HG03108 (cell line): ENCODE measurements around the gene STPG3.

Source experiments
- ATAC-seq: cut with Tn5 transposase; IDR thresholded peaks from one replicate; pipeline ENCODE4 v1.9.1; 2021; ENCODE audit warnings: moderate library complexity; ENCODE audit not compliant: unreplicated experiment

The STPG3 gene

GRCh38 chr9:137221506-137222111, 29.5 kb upstream of the STPG3 start:
- ATAC-seq = no peak

DNA sequence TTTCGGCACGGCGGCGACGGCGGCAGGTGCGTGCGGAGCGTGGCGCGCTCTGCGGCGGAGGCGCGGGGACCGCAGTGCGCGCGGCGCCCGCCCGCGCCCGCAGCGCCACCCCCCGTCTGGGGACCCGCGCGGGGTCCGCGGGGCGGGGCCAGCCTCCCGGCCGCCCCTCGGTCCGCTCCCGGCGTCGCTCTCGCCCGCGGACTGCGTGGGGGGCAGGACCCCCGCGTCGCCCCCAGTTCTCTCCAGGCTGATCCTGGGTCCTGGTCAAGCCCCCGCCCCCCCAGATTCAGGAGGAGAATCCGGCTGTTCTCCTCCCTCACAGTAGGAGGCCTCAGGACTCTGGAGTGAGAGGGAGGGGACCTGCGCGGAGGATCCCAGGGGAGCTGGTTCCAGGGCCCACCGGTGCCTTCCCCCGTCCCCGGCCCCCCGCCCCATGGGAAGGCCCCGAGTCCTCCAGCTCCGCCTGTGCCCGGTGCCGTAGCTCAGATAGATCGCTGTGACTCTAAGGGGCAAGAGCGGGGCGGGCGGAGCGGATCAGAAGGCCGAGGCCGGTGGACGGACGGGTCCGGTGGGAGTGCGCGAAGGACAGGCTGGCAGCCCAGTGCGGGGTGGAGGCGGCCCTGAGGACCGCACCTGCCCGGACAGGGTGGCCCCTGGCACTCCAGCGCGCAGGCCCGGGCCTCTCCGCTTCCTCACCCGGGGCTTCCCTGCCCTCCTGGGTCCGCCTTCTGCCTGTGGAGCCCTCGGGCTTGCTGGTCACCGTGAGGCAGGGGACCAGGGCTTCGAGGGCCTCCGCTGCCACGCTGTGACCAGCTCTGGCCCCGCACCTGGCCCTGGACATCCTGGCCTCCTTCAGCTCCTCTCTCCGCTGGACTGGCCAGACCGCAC, 28.7 kb upstream of the STPG3 start, which contains the start of gene RNF208:
Gene RNF208, minus strand, starts transcription at position 51 of the 888 bp plus-strand sequence. CDS start 1,028 bp downstream, outside the sequence.
- peak; percentile 4 for ATAC-seq

DNA sequence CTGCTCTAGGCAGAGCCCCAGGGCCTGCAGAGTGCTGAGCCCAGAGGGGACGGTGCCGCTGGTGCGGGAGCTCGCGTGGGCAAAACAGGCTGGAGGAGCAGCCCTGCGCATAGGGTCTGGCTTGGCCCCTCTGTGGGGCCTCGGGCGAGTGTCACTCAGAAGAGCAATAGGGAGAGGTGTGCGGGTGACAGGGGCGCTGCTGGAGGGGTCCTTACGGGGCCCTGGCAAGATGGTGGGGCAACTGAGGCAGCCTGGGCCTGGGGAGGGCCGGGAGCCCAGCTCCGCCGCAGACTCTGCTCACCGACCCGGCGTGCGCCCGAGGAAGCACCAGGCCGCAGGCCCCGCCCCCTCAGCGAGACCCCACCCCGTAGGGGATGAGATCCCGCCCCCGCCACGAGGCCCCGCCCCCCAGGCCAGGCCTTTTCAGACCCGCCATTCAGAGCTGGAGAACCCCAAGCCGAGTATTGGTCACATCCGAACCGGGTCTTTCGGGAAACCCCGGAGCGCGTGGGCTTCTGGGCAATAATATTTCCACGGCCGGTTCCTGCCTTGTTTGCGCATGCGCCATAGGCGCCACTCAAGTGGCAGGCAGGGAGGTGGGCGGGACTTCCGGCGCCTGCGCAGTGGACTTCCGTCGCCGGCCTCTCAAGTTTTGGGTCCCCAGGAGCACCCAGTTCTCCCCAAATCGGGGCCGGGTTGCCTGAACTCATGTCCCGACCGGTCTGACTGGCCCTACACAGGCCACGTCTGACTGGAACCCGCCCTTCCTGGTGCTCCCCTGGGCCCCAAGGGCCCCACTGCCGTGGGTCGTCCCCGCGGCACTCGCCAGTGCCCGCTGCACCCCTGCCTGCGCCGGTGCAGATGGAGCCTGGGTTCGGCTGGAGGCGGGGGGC, 27.8 kb upstream of the STPG3 start:
- peak; percentile 76 for ATAC-seq

GRCh38 chr9:137224830-137225694, 26.0 kb upstream of the STPG3 start, which contains the start of gene CYSRT1:
CYSRT1 (plus strand) TSS chr9:137225174; CDS start chr9:137225622, 448 bp downstream.
- no peak for ATAC-seq

DNA sequence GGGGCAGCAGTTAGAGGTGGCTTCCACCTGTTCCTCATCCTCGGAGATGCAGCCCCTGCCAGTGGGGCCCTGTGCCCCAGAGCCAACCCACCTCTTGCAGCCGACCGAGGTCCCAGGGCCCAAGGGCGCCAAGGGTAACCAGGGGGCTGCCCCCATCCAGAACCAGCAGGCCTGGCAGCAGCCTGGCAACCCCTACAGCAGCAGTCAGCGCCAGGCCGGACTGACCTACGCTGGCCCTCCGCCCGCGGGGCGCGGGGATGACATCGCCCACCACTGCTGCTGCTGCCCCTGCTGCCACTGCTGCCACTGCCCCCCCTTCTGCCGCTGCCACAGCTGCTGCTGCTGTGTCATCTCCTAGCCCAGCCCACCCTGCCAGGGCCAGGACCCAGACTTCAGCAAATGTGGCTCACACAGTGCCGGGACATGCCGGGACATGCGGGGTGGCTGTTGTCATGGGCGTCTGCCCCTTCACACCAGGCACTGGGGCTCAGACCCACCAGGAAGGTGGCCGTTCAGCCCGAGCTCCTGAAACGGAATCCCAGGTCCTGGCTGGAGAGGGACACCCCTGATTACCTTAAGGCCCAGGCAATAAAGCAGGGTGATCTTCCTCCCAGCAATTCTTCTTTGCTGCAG, 25.3 kb upstream of the STPG3 start:
- no peak for ATAC-seq

GRCh38 chr9:137226338-137227053, 24.6 kb upstream of the STPG3 start:
- ATAC-seq = no peak

DNA sequence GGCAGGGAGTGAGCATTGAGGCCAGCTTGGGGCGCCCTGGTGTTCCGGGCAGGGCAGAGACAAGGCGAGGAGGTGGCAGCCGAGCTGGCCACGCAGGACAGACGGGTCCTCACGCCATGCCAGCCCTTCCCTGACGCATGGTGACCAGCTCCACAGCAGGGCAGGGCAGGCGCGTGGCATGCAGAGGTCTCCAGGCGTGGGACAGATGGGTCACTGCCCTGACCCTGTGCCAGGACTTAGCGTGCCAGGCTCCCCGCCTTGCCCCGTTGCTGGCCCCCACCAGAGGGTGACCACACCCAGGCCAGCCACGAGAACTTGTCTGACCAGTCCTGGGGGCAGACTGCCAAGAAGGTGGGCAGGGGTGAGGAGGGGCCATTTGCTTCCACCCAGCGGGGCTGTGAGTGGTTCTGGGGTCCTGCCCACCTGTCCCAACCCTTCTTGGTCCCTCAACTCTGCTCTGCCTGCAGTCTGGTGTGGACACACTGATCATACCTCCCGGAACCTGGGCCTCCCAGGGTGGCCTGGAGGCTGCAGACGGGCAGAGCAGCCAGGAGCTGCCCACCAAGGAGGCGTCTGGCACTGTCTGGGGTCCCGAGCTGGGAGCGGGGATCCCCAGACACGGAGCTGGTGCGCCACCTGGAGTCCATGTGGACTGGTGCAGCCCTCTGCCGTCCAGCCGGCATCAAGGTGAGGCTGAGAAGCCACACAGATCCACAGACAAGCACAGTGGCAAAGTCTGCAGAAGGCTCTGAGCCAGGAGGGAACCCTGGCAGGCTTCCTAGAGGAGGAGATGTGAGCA, 23.8 kb upstream of the STPG3 start, which contains the start of gene RNF224:
Gene RNF224, plus strand, starts transcription at position 449 of the 799 bp plus-strand sequence. CDS start 834 bp downstream, outside the sequence.
- no peak for ATAC-seq

DNA sequence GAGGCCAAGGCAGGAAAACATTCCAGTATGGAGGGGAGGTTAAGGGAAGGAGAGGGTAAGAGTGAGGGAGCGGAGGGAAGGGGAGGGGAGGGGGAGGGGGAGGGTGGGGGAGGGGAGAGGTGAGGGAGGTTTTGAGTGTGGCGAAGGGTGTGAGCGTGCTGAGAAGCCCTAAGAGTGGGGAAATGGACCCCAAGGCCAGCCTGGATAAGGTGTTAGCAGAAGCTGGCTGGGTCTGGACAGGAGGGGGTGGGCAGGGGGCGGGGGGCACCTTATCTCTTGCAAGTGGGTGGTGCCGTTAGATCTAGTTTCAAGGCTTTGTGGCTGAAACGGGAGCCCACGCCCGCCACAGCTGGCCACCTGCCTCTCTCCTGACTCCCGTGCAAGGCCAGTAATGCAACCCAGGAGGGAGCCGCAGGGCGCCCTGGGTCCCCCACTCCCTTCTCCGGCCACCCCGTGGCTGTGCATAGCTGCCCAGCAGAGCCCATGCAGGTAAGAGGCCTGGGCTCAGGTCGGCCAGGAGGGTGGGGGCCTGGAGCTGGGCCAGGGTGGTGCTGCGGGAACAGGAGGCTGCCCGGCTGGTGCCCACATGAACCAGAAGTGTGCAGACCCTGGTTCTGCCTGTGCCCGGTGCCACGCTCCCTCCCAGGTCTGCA, 23.1 kb upstream of the STPG3 start:
- no peak for ATAC-seq

GRCh38 chr9:137228506-137228967, 22.5 kb upstream of the STPG3 start:
- no peak for ATAC-seq

DNA sequence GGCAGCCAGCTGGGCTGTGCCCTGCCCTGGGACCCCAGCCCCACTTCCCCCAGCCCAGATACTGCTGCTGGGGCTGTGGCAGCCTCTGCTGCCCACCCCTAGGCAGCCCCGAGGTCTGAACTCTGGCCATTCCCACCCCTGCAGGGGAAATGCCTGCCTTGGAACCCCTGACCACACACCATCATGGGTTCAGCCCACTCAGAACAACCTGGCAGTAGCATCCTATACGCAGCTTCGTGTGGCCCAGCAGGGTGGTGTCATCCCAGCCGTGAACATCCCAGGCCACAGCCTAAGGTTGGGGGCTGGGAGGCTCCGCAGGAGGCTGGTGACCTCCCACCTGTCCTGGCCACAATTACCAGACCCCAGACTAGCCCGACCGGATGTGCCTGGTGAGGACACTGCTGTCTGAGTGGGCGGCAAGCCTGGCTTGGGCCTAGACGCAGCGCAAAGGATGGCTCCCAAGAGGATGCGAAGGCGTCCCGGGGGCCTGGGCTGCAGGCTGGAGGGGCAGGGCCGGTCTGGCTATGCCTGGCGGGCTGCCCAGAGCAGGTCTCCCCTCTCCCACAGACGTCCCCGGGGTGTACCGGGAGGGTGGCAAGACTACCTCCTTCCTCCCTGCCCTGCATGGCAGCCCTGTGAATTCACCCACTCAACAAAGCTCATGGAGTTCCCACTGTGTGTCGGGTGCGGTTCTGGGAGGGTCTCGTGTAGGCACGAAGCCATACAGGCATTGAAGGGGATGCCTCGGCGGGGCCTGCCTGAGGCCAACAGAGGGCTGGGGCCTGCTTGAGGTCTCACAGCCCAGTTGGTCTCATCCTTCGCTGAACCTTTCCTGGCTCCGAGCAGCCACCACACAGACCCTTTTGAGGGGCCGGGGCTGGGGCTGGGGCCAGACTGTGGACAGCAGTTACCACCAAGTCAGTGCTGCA, 21.9 kb upstream of the STPG3 start:
- no peak for ATAC-seq

DNA sequence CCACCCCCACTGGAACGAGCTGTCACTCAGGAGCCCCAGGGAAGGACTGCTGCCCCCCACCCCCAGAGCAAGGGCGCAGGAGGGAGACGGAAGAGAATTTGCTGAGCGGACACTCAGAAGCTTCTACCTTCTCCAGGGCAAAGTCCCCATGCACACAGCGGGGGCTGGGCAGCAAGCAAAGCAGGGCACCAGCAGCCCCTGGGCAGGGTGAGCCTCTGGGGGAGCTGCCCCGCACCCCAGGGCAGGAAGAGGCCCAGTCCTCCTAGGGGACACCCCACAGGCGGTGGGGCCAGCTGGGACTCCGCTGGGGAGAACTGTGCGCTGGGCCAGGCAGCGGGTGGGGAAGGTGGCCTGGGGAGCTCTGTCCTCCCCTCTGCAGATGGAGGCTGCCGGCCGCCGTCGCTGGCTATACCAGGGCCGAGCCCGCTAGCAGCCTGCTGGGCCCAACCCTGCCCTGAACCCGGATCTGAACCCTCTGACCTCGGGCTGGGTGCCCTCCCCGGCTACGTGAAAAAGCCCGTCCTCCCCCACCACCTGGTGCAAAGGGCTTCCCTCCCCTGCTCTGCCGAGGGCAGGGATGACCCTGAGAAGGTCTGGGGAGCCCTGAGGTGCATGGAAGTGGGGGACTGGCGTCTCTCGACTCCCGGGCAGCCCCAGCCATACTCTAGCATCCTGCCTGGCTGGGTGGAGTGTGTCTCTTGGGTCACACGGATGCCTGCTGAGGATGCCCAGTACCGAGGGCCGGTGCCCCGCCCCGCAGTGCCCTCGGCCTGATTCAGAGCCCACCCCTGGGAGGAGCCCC, 21.0 kb upstream of the STPG3 start:
- no peak for ATAC-seq

DNA sequence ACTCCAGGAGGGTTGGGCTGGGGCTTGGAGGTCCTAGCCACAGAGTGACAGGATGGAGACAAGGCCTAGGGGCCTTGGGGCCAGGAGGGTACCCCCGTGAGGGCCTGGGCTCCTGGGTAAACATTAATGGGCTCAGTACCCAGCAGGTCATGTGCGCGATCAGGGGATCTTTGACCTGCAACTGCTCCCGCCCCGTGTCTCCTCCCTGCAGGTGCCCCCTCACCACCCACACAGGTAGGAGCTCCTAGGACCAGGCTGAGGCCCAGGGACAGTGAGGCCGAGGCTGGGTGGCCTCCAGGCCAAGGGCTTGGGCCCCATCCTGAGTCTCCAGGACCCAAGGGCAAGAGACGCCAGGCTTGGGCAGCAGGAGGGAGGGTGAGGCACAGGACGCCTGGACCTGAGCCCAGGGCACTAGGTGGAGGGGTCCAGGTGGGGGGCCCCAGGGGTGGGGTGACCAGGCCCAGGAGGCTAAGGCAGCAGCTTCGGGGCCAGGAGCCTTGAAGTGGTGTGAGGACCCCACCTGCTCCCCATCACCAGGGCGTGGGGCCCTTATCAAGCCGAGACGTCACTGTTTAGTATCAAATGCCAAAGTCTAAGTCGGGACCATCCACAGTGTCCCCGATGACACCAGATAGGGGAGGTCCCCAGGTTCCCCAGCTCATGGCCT, 20.2 kb upstream of the STPG3 start, which contains the start of gene SLC34A3:
Gene SLC34A3, plus strand, starts transcription at position 197 of the 667 bp plus-strand sequence. CDS start 802 bp downstream, outside the sequence.
- ATAC-seq = no peak

- no peak for ATAC-seq
Measured at GRCh38 chr9:137231372-137232039, 19.6 kb upstream of the STPG3 start.

DNA sequence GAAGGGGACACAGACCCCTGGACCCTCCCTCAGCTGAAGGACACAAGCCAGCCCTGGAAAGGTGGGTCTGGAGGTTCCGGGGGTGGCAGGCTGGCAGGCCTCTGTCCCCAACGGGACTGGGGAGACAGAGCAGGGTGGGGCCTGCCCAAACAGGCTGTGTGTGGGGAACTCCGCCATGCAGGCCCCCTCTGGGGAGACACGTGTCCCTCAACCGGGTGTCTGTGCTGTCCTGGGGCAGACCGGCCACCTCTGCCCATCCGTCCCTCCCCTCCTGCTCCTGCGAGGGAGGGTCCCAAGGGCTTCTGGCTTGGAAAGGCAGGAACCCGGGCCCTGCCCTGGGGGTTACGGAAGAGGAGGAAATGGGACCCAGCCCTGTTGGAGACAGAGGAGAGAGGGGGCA, 19.0 kb upstream of the STPG3 start:
- no peak for ATAC-seq
